Uterus (tissue), 2 donors: ENCODE results near the gene RNASE12.

ENCODE experiments used
- POLR2A ChIP-seq, 2 donors: fragments of 450-650 bp; IDR thresholded peaks; one replicate each; pipeline ENCODE4 v1.6.1; 2016; ENCODE audit warnings: antibody characterized with exemption in 2 of 2, mild to moderate bottlenecking in 1 of 2, moderate library complexity in 1 of 2
- TF ChIP-seq, protein P1 (sequence below), 4 experiments: fragments of 200-600 bp in 2 of 4; fragments of 450-650 bp in 2 of 4; sonication (generic) in 2 of 4; IDR thresholded peaks; one replicate each; pipeline ENCODE4 v1.5.1; 2016 to 2019; ENCODE audit warnings: antibody characterized with exemption in 4 of 4, mild to moderate bottlenecking in 2 of 4, moderate library complexity in 1 of 4

DNA sequence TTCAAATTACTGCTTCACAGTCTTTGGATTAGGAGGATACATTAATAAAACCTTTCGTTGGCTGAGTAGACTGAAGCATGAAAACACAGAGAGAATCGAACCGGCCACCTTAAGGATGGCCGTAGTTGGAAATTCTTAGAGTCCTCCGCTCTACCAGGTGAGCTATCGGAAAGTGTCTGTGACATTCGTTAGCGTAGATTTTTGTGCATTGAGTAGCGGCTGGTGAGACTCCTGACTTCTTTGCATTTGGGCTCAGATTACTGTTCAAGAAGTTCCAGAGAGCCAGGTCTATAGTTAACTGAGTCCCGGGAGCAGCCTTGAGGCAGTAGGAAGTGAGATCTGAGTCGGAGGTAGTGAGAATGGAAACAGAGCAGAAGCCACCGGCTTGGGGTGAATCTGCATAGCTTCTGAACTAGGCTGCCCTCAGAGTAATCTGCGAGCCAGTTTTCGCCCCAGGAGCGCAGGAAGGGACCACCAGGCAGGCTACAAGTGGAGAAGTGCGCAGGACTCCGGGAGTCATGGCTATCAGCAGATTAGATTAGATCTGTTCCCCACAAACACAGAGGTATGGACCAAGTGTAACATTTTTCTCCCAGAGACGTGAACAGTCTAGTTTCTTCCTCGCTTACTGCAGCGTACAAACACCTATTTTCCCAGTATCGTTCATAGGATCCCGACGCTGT, 39.3 kb upstream of the RNASE12 start:
- TF ChIP-seq, protein P1, sequence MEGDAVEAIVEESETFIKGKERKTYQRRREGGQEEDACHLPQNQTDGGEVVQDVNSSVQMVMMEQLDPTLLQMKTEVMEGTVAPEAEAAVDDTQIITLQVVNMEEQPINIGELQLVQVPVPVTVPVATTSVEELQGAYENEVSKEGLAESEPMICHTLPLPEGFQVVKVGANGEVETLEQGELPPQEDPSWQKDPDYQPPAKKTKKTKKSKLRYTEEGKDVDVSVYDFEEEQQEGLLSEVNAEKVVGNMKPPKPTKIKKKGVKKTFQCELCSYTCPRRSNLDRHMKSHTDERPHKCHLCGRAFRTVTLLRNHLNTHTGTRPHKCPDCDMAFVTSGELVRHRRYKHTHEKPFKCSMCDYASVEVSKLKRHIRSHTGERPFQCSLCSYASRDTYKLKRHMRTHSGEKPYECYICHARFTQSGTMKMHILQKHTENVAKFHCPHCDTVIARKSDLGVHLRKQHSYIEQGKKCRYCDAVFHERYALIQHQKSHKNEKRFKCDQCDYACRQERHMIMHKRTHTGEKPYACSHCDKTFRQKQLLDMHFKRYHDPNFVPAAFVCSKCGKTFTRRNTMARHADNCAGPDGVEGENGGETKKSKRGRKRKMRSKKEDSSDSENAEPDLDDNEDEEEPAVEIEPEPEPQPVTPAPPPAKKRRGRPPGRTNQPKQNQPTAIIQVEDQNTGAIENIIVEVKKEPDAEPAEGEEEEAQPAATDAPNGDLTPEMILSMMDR (IDR thresholded peaks at IDR 0.05) = no peak
- no peak for TF ChIP-seq POLR2A (IDR thresholded peaks at IDR 0.05)
